Kidney (tissue), 14 donors: ENCODE data around the gene URB1. TPM values are rescaled to one million over a fixed set of nuclear protein-coding genes. Genes with fewer than 3 reads are reported as not detected.

ENCODE experiments used
- DNase-seq, 5 donors: peaks; one replicate each; pipeline ENCODE4 v3.0.0-alpha.2; 2013 to 2020
- FAIRE-seq: peaks from 2 replicates; lab custom pipeline; 2012; peaks lifted over from hg19 to GRCh38; lab: Jason Lieb, UNC
- H3K27ac ChIP-seq, 2 donors: one replicate each; pipeline ENCODE4 v1.7.0; 2013; ENCODE audit warnings: low read depth in 2 of 2, low read length in 2 of 2, inconsistent platforms in 1 of 2
- H3K27me3 ChIP-seq: one replicate; pipeline ENCODE4 v1.7.1; 2013; ENCODE audit warnings: low read length, inconsistent platforms; ENCODE audit not compliant: control insufficient read depth, insufficient read depth
- H3K36me3 ChIP-seq, 3 donors: one replicate each; pipeline versions ENCODE4 v1.7.0 to v1.7.1; 2013; ENCODE audit warnings: low read length in 3 of 3, control low read depth in 1 of 3, inconsistent platforms in 1 of 3; ENCODE audit not compliant: insufficient read depth in 3 of 3, control insufficient read depth in 2 of 3
- H3K4me1 ChIP-seq, 3 donors: one replicate each; pipeline versions ENCODE4 v1.7.0 to v1.7.1; 2013; ENCODE audit warnings: low read length in 3 of 3, inconsistent platforms in 1 of 3, low read depth in 1 of 3; ENCODE audit not compliant: control insufficient read depth in 2 of 3, insufficient read depth in 2 of 3
- H3K4me3 ChIP-seq, 3 donors: one replicate each; pipeline versions ENCODE4 v1.7.0 to v1.8.1; 2013; ENCODE audit warnings: low read length in 3 of 3, control low read depth in 1 of 3, inconsistent platforms in 1 of 3
- H3K9ac ChIP-seq, 3 donors: one replicate each; pipeline versions ENCODE4 v1.7.0 to v1.7.1; 2013; ENCODE audit warnings: low read length in 3 of 3, control low read depth in 1 of 3, inconsistent platforms in 1 of 3
- H3K9me3 ChIP-seq, 3 donors: one replicate each; pipeline versions ENCODE4 v1.7.0 to v1.7.1; 2013; ENCODE audit warnings: low read length in 3 of 3, control low read depth in 1 of 3, inconsistent platforms in 1 of 3; ENCODE audit not compliant: control insufficient read depth in 2 of 3, insufficient read depth in 1 of 3
- intact Hi-C: fragments of 100-400 bp; cut with DNase I; formaldehyde crosslinking; loops from one replicate; pipeline ENCODE4 v1.11.1; 2022
- polyA plus RNA-seq: library from polyadenylated mRNA; stranded (reverse); fragments of 350-450 nt; fragmentation: Illumina TruSeq; extraction: RNeasy Lipid Tissue Mini Kit (QIAGEN cat#74804); gene quantifications from one replicate; pipeline ENCODE4 v1.2.3, GENCODE V29; 2014; ENCODE audit warnings: low read depth, low replicate concordance; ENCODE audit not compliant: insufficient read depth
- total RNA-seq: library from RNA; stranded (reverse); fragmentation: NEBNext Ultra II Directional; extraction: Animal tissue kit (Norgen Biotek cat#: 25700); gene quantifications from one replicate; pipeline ENCODE4 v1.2.1, GENCODE V29; 2021
- TF ChIP-seq, protein P1 (sequence below): IDR thresholded peaks from 3 replicates; pipeline ENCODE4 v1.5.1; 2012; ENCODE audit warnings: mild to moderate bottlenecking, moderate library complexity, borderline replicate concordance; ENCODE audit not compliant: insufficient read depth; ENCODE audit errors: extremely low read depth
- donor health status: control.
- donor health status: control.
- donor health status: control.
- donor health status: control.
- donor health status: control.
- donor health status: DM: yes; HTN: yes; CAD: no.
- donor health status: Normal renal cell carcinoma (clear cell type).

URB1 gene
- total and polyA plus RNA-seq, 2 donors from 2014 or later, result 1.7 to 15.0 TPM

DNA sequence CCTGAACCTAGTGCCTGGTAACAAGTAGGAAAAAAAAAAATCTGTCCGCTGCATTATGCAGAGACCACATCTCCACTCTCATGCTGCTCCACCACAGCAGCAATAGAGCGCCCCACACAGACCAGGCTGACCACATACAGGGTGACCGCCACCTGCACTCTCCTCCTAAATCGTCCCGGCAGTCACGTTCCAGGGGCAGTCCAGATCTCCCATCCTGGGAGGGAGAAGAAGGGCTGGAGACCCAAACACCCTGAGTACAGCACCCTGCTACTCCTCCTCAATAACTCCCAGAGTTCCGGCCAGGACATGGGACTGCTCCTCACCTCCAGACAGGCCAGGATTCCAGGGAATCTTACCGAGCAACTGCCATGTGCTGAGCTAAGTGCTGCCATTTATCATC lies 15.3 kb downstream of the URB1 start:
- no peaks in the 10 kb centered on the region for H3K9me3 ChIP-seq
- no peak overlapping the region for H3K4me3 ChIP-seq
- H3K27ac ChIP-seq, result no peak overlapping the region
- TF ChIP-seq, protein P1, sequence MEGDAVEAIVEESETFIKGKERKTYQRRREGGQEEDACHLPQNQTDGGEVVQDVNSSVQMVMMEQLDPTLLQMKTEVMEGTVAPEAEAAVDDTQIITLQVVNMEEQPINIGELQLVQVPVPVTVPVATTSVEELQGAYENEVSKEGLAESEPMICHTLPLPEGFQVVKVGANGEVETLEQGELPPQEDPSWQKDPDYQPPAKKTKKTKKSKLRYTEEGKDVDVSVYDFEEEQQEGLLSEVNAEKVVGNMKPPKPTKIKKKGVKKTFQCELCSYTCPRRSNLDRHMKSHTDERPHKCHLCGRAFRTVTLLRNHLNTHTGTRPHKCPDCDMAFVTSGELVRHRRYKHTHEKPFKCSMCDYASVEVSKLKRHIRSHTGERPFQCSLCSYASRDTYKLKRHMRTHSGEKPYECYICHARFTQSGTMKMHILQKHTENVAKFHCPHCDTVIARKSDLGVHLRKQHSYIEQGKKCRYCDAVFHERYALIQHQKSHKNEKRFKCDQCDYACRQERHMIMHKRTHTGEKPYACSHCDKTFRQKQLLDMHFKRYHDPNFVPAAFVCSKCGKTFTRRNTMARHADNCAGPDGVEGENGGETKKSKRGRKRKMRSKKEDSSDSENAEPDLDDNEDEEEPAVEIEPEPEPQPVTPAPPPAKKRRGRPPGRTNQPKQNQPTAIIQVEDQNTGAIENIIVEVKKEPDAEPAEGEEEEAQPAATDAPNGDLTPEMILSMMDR, result no peak
- FAIRE-seq (no peak), DNase-seq (no peak)
- H3K9ac ChIP-seq, result no peak overlapping the region
- H3K4me1 ChIP-seq, result no peaks in the 10 kb centered on the region
- H3K27me3 ChIP-seq, result no peaks in the 10 kb centered on the region
- intact Hi-C loops, result no loop called here
- peaks cover 4 to 27% (median 7%) of the 10 kb centered on the region in 3 donors for H3K36me3 ChIP-seq

DNA sequence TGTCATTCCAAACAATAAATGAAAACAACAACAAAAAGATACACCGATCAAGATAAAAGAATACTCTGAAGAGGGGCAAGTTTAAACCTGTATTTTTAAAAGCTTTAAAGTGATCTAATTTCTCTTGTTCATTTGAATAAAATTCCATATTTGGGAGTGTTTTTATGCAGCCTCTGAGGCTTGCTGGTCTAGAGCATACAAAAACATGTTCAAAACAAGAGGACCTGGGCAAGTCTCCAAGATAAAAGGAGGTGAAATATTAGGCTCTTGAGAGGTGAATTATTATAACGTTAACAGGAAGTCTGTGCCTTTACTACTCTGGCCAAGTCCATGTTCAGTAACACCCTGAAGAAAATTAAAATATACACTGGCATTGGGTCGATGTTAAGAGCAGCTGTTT lies 20.1 kb downstream of the URB1 start:
- Histone ChIP-seq H3K4me1 (peaks cover 0 to 2% (median 0%) of the 10 kb centered on the region in 3 donors), H3K9me3 (no peaks in the 10 kb centered on the region), H3K36me3 (peaks cover 2 to 25% (median 14%) of the 10 kb centered on the region in 3 donors), H3K27me3 (no peaks in the 10 kb centered on the region), H3K9ac (no peak overlapping the region), H3K27ac (no peak overlapping the region), H3K4me3 (no peak overlapping the region)
- DNase-seq (no peak), FAIRE-seq (no peak)
- TF ChIP-seq, protein P1, result no peak
- intact Hi-C loops, result no loop called here

DNA sequence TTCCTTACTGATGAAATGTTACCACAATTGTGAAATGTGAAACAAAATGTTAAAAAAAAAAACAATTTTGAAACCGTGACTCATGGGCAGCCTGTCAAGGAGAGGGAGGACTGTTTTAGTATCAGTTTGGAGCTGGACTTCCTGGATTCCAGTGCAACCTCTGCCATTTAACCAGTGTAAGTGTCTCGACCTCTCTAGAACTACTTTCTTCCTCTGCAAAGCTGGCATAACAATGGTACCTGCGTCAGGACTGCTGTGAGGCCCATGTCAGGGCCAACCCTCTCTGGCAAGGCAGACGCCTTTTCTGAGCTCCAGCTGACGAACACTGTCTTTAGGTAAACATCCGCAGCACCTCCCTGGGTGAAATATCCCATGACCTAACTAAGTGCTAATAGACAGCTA lies 20.9 kb downstream of the URB1 start:
- peaks cover 2 to 23% (median 14%) of the 10 kb centered on the region in 3 donors for H3K36me3 ChIP-seq
- no peaks in the 10 kb centered on the region for H3K9me3 ChIP-seq
- intact Hi-C loops, result no loop called here
- TF ChIP-seq, protein P1, result no peak
- DNase-seq, result peak in 1 of 5 donors; percentile 8
- H3K27ac ChIP-seq, result peak overlapping the region in 1 of 2 donors; percentile 40
- H3K9ac ChIP-seq, result no peak overlapping the region
- no peaks in the 10 kb centered on the region for H3K27me3 ChIP-seq
- FAIRE-seq, result no peak
- no peak overlapping the region for H3K4me3 ChIP-seq
- H3K4me1 ChIP-seq, result peaks cover 0 to 2% (median 0%) of the 10 kb centered on the region in 3 donors
